HG02588 (cell line): ENCODE data around the gene CNKSR2.

Experiments used
- ATAC-seq: cut with Tn5 transposase; IDR thresholded peaks from one replicate; pipeline ENCODE4 v1.9.1; 2021; ENCODE audit warnings: mild to moderate bottlenecking, moderate library complexity; ENCODE audit not compliant: unreplicated experiment

CNKSR2 gene

DNA sequence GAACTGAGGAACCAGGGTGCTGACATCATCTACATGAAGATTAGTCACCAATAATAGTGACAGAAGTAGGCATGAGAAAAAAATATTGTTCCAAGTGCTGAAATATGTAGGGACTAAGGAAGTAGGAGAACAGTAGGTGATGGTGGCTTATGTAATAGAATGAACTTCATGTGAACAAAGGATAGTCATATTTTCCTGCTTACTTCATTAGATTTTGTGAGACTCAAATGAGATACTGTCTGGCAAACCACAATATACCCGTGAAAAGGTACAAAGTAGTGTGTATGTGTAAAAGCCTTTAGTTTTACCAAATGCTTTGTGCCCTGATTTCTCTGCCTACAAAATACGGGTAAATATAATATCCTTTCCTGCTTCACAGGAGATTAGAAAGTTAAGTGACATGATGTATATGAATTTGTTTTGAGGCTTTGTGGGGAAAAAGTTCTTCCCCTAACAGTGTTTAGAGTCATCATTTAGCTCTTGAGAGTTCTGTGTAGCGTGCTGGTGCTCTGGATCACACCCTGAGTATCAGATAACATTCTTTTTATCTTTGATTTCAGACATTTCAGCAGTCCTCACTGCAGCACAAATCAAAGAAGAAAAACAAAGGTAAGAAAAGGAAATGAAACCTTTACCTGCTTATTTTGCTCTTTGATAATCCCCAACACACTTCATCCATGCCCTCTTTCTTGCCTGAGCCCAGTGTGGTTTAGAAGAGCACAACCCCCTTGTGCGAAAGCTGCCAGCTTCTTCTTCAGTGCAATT is 216.0 kb downstream of the CNKSR2 start:
- no peak for ATAC-seq

DNA sequence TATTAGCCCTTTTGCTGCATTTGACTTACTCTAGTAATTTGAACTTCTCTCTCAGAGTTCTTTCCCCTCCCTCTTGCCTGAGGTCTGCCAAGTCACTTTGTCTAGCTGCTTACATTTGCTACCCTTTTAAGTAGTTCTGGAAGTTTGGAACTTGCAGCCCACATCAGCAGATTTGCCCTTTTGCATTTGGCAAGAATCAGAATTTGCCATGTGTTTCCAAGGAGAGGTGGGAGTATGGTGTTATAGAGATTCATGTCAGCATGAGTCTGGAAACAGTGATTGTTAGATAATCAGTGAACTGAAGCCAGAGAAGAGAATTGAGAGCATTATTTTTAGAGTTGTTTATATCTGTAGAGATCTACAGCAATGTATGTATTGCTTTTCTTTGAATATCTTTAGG is 231.8 kb downstream of the CNKSR2 start:
- ATAC-seq = no peak

DNA sequence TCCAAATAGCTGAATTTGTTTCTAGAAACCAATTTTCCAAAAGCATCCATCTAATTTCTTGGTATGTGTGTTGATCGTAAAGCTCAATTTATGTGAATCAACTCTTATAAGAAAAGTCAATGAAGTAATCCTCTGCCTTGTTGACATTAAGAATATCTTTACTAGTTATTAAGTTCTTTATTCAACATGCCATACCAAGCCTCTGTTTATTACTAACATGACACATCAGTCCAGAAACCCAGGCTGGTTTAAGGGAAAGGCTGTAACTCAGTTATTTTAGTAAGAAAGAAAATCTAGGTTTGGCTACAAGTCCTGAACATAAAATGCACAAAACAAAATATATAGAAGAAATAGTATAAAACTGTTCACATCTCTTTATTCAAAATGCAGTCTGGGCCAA is 235.9 kb downstream of the CNKSR2 start:
- no peak for ATAC-seq

DNA sequence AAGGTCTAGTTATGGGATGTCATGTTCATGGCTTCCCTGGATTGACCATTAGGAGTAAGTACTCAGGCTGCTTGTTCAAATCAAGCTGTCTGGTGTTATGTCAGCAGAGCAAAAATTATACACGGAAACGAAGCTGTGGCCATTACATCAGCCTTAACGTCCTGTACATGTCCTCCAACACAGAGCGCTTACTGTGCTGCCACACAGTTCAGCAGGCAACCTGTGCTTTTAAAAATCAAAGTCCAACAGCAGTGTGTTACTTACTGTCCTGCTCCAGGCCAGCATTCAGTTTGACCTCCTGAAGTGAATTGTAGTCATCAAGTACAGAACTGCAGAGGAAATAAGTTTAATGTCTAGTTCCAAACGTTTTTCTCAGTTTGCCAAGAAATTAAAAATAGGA is 237.9 kb downstream of the CNKSR2 start:
- ATAC-seq = no peak

GRCh38 chrX:21616386-21616785 is 242.2 kb downstream of the CNKSR2 start:
- ATAC-seq = no peak

DNA sequence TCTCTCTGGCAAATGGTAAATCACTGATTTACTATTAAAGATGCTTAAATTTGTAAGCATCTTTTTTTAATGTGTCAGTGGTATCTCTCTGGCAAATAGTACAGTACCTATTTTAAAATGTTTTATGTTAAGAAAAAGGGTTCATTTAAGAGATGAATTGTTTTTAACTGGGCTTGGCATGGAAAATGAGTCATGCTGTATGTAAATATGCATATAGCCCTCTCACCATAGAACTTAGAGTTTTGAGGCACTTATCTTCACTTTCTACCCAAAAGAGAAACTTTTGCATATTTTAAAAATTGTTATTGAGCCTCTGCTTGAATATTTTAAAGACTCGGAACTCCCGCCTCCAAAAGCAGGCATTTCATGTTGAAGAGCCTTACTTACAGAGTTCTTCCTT is 246.0 kb downstream of the CNKSR2 start:
- no peak for ATAC-seq

GRCh38 chrX:21623778-21624501 is 249.7 kb downstream of the CNKSR2 start:
- no peak for ATAC-seq

DNA sequence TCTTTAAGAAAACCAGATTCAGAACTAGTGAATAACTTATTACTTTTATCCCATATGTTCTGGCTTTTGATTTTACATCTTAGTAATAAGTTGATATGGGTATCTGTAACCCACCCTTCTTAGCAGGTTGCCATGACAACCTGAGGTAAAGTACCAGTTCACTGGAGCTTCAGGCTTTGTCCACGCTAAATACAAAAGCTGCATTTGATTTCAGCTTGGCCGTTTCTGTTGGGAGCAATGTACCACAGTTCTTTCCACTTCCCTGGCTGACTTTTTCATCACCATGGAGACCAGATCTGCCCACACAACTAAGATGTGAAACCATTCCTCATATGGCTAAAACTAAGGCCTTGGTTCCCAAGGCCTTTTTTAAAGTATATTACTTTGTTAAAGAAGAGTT is 257.8 kb downstream of the CNKSR2 start:
- ATAC-seq = no peak

DNA sequence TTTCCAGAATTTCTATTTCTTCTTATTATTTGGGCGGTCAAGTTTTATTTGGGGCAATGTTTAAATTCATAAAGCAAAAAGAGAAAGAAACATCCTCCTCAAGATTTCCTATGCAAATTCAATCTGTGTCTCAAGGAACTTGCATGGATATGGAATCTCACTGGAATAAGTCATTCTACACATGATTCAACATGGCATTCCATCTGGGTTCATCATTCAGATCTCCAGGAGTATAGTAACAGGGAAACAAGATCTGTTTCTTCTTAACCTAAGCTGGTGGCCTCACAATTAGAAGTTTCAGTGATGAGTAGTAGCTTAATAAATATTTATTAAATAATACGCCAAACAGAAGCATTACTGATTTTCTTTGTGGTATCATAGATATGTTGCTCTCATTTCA is 264.1 kb downstream of the CNKSR2 start:
- no peak for ATAC-seq

- no peak for ATAC-seq
Measured at GRCh38 chrX:21639775-21640174, 265.6 kb downstream of the CNKSR2 start.

DNA sequence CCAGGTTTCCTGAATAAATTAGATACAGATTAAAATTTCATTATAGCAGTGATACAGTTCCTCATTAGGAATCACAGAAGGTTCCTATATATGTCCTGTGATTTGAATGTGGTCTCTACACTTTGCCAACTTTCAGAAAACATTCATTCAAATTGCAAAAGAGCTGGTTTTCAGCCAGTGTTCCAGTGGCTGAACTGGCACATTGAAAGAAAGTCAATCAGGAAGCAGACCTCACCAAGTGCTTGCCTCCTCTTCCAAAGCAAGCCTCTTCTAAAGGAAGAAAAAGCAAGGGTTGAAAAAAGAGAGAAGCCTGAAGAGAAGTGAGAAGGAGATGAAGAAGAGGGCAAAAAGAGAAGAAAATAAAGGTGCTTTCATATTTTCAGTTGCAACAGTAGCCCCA is 271.2 kb downstream of the CNKSR2 start:
- ATAC-seq = no peak

GRCh38 chrX:21645886-21646285 is 271.7 kb downstream of the CNKSR2 start:
- no peak for ATAC-seq

- no peak for ATAC-seq
Measured at GRCh38 chrX:21655901-21656586, 281.8 kb downstream of the CNKSR2 start.

- no peak for ATAC-seq
Measured at GRCh38 chrX:21656587-21657317, 282.5 kb downstream of the CNKSR2 start.

DNA sequence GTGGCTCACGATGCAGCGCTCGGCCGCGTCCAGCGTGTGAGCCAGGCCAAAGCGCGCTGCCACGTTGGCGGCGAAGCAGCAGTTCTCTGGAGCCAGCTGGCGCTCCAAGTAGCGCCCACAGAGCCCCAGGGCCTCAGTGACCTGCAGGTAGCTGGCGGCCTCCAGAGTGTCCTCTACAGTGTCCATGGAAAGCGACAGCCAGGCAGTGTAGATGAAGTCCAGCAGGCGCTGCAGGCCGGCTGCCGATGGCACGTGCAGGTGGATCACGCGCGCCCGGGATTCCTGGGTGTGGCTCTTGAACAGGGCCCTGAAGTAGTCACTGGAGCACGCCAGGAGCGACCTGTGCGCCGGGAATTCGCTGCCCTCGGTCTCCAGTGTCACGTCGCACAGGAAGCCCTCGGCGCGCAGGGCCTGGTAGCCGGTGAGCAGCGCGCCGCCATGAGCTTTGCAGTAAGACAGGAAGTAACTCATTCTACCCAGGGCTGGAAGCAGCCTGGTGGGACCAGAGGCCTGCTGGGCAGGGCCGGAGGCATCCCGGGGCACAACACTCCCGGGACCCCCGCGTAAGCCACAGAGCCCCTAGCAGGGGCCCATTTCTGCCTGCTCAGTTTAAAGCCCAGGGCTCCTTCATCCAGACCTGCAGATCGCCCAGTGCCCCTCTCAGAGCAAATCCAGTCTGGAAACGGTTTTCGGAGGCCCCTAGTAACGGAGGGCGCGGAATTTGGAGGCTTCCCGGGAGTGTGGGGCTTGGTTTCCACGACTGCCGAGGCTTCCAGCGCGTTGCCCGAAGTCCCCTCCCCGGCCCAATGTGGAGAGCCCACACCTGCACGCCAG is 283.3 kb downstream of the CNKSR2 start:
- ATAC-seq = no peak

- ATAC-seq = no peak
Measured at GRCh38 chrX:21658152-21658737, 284.0 kb downstream of the CNKSR2 start, which contains the start of gene KLHL34. Gene KLHL34 (minus strand): TSS chrX:21658330. CDS start chrX:21657788, 542 bp downstream.

DNA sequence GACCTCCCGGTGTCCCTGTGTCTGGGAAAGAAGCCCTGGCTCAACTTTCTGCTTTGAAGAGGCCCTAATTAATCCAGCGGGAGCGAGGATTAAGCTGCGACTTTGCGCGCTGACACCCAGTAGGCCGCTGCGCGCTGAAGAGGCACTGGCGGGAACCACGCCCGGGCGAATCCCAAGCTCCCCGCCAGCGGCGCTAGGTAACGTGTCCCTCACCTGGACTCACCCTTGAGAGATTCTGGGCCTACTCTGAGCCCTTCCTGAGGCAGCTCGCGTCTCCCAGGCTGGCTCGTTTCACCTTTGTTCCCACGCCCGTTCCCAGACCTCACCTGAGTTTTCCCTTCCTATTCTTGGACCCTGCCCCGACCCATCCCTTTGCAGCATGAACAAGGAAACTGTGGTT is 284.5 kb downstream of the CNKSR2 start:
- ATAC-seq = no peak

- ATAC-seq = no peak
Measured at GRCh38 chrX:21659320-21659719, 285.1 kb downstream of the CNKSR2 start.

GRCh38 chrX:21660156-21660555 is 285.9 kb downstream of the CNKSR2 start:
- no peak for ATAC-seq

- no peak for ATAC-seq
Measured at GRCh38 chrX:21661316-21661715, 287.1 kb downstream of the CNKSR2 start.
